Gastroesophageal sphincter (tissue), 4 donors: ENCODE data around the gene SIT1. TPM values are rescaled to one million over a fixed set of nuclear protein-coding genes. Genes with fewer than 3 reads are reported as not detected.

Experiments
- ATAC-seq: fragments of 150-250 bp; one replicate; pipeline ENCODE4 v1.9.1; 2016; ENCODE audit warnings: mild to moderate bottlenecking, moderate library complexity
- H3K27ac ChIP-seq, 4 donors: fragments of 200-600 bp; sonication (generic) in 3 of 4; 1 replicate in 3 of 4; 2 replicates in 1 of 4; pipeline ENCODE4 v1.5.1; 2016 to 2019
- H3K27me3 ChIP-seq: fragments of 200-600 bp; sonication (generic); one replicate; pipeline ENCODE4 v1.5.1; 2019
- H3K36me3 ChIP-seq, 2 donors: fragments of 200-600 bp; sonication (generic); one replicate each; pipeline ENCODE4 v1.5.1; 2019; ENCODE audit warnings: control low read depth in 1 of 2
- H3K4me1 ChIP-seq, 3 donors: fragments of 200-600 bp; sonication (generic); 1 replicate in 2 of 3; 2 replicates in 1 of 3; pipeline ENCODE4 v1.5.1; 2016 to 2019; ENCODE audit warnings: control low read depth in 2 of 3
- H3K4me3 ChIP-seq, 2 donors: fragments of 200-600 bp; sonication (generic); one replicate each; pipeline ENCODE4 v1.5.1; 2019; ENCODE audit warnings: mild to moderate bottlenecking in 1 of 2, moderate library complexity in 1 of 2
- H3K9me3 ChIP-seq, 3 donors: fragments of 200-600 bp; sonication (generic); one replicate each; pipeline ENCODE4 v1.5.1; 2017 to 2019; ENCODE audit warnings: control low read depth in 2 of 3
- EP300 ChIP-seq: sonication (generic); formaldehyde crosslinking; IDR thresholded peaks from one replicate; pipeline ENCODE4 v1.6.1; 2017; ENCODE audit warnings: antibody characterized with exemption, mild to moderate bottlenecking
- POLR2A ChIP-seq, 2 donors: fragments of 450-650 bp; IDR thresholded peaks; one replicate each; pipeline ENCODE4 v1.6.1; 2017; ENCODE audit warnings: antibody characterized with exemption in 2 of 2, mild to moderate bottlenecking in 2 of 2, moderate library complexity in 1 of 2
- POLR2AphosphoS5 ChIP-seq: sonication (generic); formaldehyde crosslinking; IDR thresholded peaks from one replicate; pipeline ENCODE4 v1.6.1; 2017; ENCODE audit warnings: antibody characterized with exemption
- WGBS, 2 donors: methylation state at CpG; one replicate each; pipeline ENCODE4 v1.1.5; 2018; ENCODE audit warnings: low coverage in 1 of 2; 5-methylcytosine and 5-hydroxymethylcytosine counted together
- total RNA-seq, 4 donors: library from RNA; depleted of rRNA; stranded (reverse); fragments of >200 nt; gene quantifications; one replicate each; pipeline ENCODE4 v1.1.0, GENCODE V29; 2016
- TF ChIP-seq, protein P1 (sequence below), 4 experiments: fragments of 200-600 bp in 2 of 4; fragments of 450-650 bp in 2 of 4; sonication (generic) in 1 of 4; IDR thresholded peaks; one replicate each; pipeline ENCODE4 v1.5.1; 2017 to 2019; ENCODE audit warnings: antibody characterized with exemption in 4 of 4, mild to moderate bottlenecking in 2 of 4, moderate library complexity in 2 of 4

The SIT1 gene
- total RNA-seq, 4 donors from 2014 or later = 1.2 to 1.6 (median 1.6) TPM; not detected in 1

DNA sequence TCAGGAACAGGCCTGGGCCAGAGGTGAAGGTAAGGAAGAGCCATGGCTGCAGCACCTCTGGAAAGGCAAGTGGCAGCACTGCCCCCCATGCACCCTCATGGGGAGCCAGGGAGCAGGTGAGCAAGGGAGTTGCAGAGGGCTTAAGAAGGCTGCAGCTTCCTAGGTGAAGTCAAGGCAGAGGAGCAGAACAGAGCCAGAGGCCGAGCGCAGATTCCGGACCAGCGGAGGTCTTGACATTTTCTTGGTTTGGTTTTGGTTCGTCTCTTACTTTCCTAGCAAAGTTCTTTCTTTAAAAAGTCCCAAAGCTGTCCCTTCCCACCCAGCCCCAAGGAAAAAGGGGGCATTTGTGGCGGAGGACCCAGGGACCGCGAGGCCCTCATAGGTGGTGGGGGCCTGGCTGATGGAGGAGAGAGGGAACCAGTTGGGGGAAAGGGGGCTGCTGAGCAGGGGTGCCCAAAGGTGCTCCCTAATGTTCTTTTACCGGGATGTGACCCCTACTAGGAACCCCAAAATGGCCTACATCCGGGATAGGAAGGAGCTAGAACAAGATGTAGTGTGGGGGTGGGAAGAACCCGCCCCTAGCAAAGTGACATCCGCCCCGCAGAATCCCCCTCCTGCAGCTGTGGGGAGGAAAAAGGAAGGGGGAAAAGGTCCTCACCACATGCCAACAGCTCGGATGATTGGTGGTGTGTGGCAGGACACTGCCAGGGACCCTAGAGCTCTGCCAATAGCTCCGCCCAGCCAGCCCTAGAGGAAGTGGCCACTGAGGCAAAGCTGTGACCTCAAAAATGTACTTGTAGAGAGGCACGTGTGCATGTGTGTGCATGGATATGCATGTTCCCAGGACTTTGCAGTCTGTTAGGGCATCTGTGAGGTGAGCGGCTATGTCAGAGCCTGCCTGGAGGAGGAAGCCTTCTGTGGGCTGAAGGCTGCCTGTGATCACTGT, 31.6 kb downstream of the SIT1 start:
- Histone ChIP-seq H3K36me3 (no peaks in the 10 kb centered on the region), H3K27me3 (peaks cover 14% of the 10 kb centered on the region), H3K27ac (no peak overlapping the region), H3K4me3 (no peak overlapping the region), H3K4me1 (peaks cover 0 to 14% (median 0%) of the 10 kb centered on the region in 3 donors), H3K9me3 (no peaks in the 10 kb centered on the region)
- 50 to 87% methylated on average over 2 to 8 of the region's 17 CpGs for WGBS, 2 donors
- ATAC-seq = peak; percentile 41
- no peak for TF ChIP-seq POLR2AphosphoS5
- TF ChIP-seq, protein P1, sequence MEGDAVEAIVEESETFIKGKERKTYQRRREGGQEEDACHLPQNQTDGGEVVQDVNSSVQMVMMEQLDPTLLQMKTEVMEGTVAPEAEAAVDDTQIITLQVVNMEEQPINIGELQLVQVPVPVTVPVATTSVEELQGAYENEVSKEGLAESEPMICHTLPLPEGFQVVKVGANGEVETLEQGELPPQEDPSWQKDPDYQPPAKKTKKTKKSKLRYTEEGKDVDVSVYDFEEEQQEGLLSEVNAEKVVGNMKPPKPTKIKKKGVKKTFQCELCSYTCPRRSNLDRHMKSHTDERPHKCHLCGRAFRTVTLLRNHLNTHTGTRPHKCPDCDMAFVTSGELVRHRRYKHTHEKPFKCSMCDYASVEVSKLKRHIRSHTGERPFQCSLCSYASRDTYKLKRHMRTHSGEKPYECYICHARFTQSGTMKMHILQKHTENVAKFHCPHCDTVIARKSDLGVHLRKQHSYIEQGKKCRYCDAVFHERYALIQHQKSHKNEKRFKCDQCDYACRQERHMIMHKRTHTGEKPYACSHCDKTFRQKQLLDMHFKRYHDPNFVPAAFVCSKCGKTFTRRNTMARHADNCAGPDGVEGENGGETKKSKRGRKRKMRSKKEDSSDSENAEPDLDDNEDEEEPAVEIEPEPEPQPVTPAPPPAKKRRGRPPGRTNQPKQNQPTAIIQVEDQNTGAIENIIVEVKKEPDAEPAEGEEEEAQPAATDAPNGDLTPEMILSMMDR (IDR thresholded peaks at IDR 0.05) = no peak
- TF ChIP-seq POLR2A (IDR thresholded peaks at IDR 0.05) = no peak

DNA sequence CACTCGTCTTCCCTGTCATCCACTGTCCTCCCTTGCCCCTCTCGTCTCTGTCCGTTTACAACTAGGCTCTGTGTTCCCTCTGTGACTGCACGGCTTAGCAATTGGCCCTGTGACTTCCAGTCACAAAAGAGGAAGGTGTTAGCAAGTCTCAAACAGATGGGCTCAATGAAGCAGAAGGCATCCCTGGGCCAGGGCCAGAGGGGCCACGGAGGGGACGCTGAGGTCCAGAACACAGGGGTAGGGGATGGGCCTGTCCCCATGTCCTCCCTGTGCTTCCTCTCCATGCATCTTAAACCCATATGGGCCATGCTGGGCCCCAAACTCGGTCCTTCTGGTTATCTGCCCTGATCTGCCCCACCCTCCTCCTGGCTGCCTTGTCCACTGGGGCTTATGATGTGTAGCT, 32.4 kb downstream of the SIT1 start, which contains the start of gene CD72:
TSS of gene CD72 (minus strand) at position 89 of the 403 bp plus-strand sequence. CDS start 110 bp downstream, outside the sequence.
- Histone ChIP-seq H3K27me3 (peaks cover 14% of the 10 kb centered on the region), H3K4me3 (peak within 1 kb of the TSS; percentile 20 to 51), H3K27ac (peak within 1 kb of the TSS in 1 of 4 donors; percentile 41), H3K9me3 (no peaks in the 10 kb centered on the region), H3K36me3 (no peaks in the 10 kb centered on the region), H3K4me1 (peaks cover 0 to 14% (median 0%) of the 10 kb centered on the region in 3 donors)
- TF ChIP-seq, protein P1 (IDR thresholded peaks at IDR 0.05) = no peak
- TF ChIP-seq POLR2A (IDR thresholded peaks at IDR 0.05) (no peak), EP300 (no peak), POLR2AphosphoS5 (no peak)
- no peak for ATAC-seq
- WGBS, 2 donors = 67 to 77% methylated on average over 1 to 4 of the region's 7 CpGs

DNA sequence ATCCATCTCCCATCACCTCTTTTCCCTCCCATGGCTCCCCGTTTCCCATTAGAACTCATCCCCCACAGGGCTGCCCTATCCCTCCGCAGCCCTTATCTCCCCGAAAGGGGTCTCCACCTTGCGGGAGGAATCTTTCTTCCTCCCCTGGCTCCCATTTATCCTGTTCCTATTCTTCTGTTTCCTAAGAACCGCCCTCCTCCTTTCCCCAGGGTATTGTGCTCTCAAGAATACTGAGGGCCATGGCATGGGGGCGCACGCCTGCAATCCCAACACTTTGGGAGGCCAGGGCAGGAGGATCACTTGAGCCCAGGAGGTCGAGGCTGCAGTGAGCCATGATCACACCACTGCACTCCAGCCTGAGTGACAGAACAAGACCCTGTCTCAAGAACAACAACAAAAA, 33.2 kb downstream of the SIT1 start:
- no peak for ATAC-seq
- Histone ChIP-seq H3K9me3 (no peaks in the 10 kb centered on the region), H3K36me3 (no peaks in the 10 kb centered on the region), H3K27ac (peak overlapping the region in 1 of 4 donors; percentile 41), H3K4me1 (peaks cover 0 to 14% (median 0%) of the 10 kb centered on the region in 3 donors), H3K4me3 (peak overlapping the region in 1 of 2 donors; percentile 51), H3K27me3 (peaks cover 14% of the 10 kb centered on the region)
- 31 to 62% methylated on average over 4 of the region's 8 CpGs for WGBS, 2 donors
- TF ChIP-seq POLR2AphosphoS5 (no peak), POLR2A (IDR thresholded peaks at IDR 0.05) (no peak), EP300 (no peak)
- TF ChIP-seq, protein P1 (IDR thresholded peaks at IDR 0.05) = no peak

DNA sequence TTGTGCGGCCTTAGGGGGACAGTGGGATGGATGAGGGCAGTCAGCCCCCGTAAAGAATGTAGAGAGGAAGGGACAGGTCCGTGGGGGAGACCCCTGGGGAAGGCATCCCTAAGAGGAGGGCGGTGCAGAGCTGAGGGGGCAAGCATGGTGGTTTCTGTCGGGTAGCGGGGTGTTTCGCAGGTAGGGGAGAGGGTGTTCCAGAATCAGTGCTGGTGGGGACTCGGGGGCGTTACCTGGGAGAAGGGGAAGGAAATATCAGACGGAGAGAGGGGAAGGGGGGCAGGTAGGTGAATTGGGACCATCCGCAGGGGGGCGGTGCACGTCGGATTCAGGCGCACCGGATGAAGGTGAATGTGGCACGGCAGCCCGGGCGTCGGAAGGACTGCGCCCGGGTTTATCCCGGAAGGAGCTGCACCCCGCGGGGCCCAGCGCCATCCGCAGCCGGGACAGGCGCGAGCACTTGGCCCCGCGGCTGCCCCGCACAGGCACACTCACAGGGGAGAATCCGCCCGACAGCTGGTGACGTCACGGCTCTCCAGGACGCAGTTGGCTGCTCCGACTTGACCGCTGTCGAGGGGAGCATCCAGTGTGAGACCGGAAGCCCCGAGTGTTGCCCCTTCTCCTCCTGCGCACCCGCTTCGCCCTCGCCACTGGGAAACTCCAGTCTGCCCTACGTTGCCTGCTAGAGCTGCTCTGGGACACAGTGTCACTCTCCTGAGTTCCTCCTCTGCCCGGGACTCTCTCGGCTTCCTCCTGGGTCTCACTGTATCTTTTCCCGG, 33.9 kb downstream of the SIT1 start:
- TF ChIP-seq EP300 = no peak
- TF ChIP-seq, protein P1 (IDR thresholded peaks at IDR 0.05) = peak in 1 of 4 experiments; percentile 31
- no peak for TF ChIP-seq POLR2AphosphoS5
- no peak for TF ChIP-seq POLR2A (IDR thresholded peaks at IDR 0.05)
- Histone ChIP-seq H3K36me3 (no peaks in the 10 kb centered on the region), H3K9me3 (no peaks in the 10 kb centered on the region), H3K27me3 (peaks cover 14% of the 10 kb centered on the region), H3K4me3 (peak overlapping the region; percentile 20 to 51), H3K4me1 (peaks cover 0 to 14% (median 0%) of the 10 kb centered on the region in 3 donors), H3K27ac (peak overlapping the region in 1 of 4 donors; percentile 41)
- ATAC-seq = peak; percentile 83
- WGBS, 2 donors = 12 to 23% methylated on average over 6 to 25 of the region's 51 CpGs
